Measurements from ENCODE around the gene FNDC3B.
"Not testable (repeated sequence)": the region's sequence is repeated elsewhere in the genome, so short reads cannot be mapped to it uniquely, and the experiment has no call there.

FNDC3B gene

DNA sequence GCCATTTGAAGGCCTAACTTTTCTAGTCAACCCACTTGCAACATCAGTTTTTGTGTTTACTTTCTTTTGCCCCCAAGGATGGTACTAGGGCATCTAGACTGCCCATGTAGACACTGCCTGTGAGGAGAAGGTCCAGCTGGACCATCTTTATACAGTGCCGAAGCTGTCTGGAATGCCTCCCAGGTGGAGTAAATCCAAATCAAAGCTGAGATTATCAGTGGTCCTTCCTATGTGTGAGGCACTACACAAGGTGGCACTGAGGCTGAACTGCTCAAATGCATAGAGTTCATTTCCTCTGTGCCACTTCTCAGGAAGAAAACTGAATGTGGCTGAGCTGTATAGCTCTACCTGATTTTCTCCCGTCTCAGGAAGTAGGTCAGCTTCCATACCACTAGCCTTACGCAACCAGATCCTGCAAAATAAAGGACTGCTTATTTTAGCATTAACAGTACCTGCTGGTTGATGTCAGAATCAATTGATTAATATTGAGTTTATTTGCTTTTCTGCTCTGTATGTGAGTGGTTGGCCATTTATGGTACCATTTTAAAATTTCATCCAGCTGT, 302.8 kb downstream of the FNDC3B start:
- no peak for DNase-seq (ENCODE audit: low spot score)

DNA sequence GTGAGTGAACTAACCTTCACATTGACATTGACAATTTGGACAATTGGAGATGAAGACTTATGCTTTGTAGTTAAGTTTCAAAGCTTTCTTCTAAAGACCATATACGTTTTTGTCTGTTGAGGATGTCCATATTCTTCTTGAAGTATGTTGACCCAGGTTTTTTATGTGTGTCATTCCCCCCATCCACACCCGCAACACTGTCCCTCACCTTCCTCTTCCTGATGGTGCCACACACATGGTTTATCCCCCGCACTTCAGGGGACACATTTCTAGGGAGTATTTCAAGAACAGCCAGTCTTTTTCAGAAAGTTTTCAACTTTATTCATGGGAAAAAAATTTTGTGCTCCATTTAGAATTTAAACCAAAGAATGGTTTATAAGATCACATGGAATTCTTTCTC, 303.7 kb downstream of the FNDC3B start:
- DNase-seq (ENCODE audit: low spot score) = no peak

DNA sequence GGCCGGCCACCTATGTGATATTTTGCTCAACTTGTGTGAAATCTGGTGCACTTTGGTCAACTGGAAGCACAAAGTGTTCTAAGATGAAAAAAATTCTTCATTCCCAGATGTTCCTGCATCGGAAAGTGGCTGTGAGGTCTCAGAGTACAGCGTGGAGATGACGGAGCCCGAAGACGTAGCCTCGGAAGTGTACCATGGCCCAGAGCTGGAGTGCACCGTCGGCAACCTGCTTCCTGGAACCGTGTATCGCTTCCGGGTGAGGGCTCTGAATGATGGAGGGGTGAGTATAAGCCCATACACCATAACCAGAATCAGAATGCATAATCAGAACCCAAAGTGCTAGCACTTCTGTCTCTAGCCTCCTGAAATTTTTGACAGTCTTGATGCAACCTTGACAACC, 304.6 kb downstream of the FNDC3B start:
- DNase-seq (ENCODE audit: low spot score) = no peak

DNA sequence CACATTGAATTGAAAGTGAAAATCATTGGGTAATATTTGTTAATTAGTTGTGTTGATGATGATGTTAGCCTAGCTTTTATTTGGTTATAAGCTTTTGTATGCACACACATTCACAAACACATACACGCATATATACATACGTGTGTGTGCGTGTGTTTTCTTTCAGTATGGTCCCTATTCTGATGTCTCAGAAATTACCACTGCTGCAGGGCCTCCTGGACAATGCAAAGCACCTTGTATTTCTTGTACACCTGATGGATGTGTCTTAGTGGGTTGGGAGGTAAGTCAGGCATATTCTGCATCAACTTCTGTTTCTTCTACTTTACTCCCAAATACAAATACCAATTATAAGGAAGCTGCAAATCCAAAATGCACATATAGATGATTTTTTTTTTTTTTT, 306.8 kb downstream of the FNDC3B start:
- no peak for DNase-seq (ENCODE audit: low spot score)

DNA sequence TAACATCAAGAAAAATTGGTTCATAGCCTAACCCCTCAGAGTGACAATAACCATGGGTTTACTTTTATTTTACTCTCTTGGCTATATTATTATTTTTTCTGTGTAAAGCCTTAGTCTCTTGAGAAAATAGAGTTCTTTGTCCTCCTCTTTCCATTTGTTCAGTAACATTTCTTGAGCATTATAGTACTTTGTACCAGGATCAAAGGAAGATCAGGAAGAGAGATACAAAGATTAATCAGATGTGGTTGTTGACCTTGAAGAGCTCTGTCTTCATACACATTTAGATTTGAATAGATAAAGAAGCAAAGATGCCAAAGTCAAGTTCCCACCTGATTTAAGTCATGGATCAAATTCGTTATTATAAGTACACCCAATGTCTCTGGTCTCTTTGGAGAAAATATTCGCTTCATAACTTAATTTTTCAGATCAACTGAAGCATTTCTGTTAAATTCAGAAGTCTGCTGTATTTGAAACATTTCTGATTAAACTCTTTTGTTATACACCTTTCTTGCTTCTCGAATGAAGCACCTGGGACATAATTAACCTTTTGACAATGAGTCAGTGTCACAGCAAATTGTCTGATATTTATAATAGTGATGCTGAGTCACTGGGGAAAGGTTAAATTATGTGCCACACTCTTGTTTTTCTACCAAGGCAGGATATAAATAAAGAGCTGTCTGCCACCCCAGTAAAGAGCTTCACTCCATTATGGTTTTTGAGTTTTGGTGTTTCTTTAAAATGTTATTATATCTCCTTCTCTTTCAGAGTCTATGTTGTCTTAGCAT, 308.7 kb downstream of the FNDC3B start:
- DNase-seq (ENCODE audit: low spot score) = no peak

DNA sequence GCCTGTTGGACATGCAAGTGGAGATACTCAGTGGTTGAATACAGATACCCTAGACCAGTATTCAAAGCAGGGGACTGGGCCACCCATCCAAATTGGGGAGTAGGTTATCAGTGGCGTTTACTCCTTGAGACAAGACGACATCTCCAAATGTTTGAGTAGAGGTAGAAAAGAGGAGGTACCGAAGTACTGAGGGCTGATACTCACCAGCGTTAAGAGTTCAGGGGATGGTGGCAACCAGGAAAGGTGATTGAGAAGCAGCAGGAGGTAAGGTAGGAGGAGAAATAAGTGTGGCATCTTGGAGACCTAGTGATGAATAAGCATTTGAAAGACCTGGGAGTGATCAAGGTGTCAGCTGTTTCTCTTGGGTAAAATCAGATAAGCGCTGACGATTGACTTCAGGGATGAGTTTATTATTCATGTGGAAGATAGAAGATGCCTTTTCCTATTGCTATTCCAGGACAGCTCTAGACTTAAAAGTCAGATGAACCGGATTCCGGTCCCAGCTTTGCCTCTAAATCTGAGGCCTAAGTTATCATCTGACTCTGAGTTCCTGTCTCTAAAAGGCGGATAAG, 312.6 kb downstream of the FNDC3B start:
- no peak for DNase-seq (ENCODE audit: low spot score)

DNA sequence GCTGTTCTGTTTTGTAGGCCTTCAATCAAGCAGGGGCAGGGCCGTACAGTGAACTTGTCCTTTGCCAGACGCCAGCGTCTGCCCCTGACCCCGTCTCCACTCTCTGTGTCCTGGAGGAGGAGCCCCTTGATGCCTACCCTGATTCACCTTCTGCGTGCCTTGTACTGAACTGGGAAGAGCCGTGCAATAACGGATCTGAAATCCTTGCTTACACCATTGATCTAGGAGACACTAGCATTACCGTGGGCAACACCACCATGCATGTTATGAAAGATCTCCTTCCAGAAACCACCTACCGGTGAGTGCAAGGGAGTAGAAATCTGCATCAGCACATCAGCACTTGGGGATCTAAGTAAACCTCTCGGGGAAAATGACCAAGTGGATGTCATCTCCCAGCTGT, 313.4 kb downstream of the FNDC3B start:
- no peak for DNase-seq (ENCODE audit: low spot score)

DNA sequence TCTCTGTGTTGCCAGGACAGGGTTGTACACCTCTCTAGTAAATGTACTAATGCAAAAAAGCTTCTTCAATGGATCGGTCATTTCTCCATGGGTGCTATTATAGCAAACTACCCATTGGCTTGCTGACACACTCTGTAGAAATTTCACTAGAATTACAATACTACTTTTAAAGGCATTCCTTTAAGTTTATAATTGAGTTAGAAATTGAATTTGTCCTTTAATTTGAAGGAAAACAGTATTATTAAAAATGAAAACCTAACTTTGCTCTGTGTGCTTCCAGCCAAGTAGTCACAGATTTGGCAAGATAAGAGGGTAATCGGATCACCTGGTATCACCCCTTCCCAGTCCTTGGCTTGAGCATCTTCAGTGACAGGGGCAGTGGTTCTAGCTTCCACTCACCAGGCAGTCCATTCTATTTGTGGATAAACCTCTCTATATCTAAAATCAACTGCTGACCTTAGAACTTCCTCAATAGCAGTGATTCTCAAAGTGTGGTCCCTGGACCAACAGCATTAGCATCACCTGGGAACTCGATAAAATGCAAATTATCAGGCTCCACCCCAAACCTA, 315.6 kb downstream of the FNDC3B start:
- no peak for DNase-seq (ENCODE audit: low spot score)

DNA sequence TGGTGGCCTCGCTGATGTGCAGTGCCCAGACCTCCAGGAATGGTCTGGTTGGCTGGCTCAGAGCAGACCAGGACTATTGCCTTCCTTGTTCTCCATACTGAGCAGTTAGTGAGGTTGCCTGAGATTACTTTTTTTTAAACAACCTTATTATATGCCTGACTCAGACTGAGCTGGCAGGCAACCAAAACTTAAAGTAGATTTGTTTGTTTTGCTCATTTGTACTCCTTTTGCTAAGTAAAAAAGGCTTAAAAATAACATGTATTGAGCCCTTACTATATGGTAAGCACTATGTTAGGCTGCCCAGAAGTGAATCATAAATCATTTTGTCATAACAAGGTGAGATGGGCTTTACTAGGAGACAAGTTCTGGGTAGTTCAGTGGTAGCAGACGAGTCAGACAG, 316.5 kb downstream of the FNDC3B start:
- DNase-seq (ENCODE audit: low spot score) = no peak

DNA sequence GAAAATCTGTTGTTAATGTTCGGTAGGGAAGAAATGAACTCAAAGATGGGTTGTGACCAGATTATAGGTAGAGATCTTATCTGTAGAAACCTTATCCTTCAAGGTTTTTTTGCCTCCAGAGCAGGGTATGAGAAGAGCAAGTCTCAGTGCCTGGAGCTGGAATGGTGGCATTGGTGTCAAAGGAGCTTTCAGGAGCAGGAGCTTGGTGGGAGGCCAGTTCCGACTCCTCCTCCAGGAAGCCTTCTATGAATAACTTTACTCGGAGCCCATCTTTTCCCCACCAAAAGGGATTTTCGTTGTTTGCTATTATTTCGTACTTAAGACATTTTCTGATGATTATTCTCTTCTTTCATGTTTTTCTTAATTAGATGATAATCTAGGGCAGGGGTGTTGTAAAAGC, 317.0 kb downstream of the FNDC3B start:
- no peak for DNase-seq (ENCODE audit: low spot score)

DNA sequence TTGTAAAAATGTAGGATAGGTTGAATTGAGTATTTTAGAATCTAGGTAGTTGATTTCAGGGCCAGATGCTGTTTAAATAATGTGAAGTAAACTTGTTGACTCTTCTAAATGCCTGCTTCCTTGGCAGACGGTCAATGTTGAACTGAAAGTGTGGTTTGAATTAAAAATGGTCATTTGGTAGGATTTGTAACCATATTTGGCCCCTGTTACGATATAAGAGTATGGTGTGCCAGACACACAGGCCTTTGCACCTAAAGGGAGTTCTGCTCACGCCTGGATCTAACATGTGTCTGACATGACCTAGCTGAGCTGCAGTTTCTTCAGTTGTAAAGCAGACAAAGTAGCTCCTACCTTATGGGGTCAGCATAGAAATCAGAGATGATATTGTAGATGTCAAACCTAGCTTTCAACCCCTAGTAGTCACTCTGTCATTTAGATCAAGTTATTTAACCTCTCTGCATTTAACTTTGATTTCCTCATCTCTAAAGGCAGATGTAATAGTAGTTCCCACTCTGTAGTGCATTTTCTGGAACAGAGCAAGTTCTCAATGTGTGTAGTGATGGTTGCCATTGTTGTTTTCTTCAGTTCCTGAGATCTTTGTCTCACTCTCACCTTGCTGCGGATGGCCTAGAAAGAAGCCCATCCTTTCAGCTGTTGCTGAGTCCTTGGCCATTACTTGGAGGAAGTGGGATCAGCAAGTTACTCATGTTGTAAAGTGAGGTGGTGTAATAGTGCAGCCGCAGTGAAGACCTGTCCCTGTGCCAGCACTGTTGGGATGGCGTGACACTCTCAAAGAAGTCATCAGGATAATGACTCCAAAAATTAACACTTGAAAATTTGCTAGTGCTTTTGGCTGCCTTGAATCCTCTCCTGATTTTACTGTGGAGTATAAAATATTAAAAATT, 318.7 kb downstream of the FNDC3B start:
- DNase-seq (ENCODE audit: low spot score) = no peak

DNA sequence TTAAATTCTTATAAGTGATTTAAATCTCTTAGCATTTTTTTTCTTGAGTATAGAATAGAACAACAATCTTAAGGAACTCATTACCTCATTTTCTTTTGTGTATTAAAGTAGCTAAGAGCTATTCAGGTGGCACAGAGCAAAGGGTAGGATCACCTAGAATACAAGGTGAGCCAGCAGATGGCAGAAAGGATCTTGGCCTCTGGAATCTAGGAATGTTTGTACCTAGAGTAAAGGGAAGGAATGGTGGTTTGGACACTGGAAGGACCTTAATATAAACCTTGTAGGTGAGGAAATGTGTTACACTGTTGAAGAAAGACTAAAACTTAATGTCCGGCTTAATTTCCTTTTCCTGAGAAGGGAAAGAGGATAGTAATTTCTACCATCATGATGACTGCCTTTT, 319.9 kb downstream of the FNDC3B start:
- DNase-seq (ENCODE audit: low spot score) = no peak

DNA sequence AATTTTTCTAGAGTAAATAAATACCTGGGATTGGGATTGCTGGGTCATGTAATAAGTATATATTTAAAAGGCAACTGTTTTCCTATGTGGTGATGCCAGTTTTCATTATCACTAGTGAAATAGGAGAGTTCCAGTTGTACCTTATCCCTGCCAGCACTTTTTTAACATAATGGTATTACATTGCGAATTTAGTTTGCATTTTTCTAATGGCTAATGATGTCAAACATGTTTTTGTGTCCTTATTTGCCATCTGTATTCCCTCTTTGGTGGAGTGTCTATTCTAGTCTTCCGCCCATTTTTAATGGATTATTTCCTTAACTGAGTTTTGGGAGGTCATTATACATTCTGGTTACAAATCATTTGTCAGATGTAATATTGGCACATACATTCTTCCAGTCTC, 320.6 kb downstream of the FNDC3B start:
- no peak for DNase-seq (ENCODE audit: low spot score)

DNA sequence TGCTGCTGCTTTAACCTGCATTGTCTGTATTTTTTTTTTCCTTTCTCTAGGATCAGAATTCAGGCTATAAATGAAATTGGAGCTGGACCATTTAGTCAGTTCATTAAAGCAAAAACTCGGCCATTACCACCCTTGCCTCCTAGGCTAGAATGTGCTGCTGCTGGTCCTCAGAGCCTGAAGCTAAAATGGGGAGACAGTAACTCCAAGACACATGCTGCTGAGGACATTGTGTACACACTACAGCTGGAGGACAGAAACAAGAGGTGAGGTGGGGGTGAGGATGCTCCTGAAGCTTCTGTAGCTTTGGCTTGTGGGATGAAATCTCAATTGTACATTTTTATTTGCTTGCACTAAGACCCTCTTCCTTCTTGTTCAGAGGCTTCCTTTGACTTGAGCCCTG, 323.2 kb downstream of the FNDC3B start:
- no peak for DNase-seq (ENCODE audit: low spot score)

DNA sequence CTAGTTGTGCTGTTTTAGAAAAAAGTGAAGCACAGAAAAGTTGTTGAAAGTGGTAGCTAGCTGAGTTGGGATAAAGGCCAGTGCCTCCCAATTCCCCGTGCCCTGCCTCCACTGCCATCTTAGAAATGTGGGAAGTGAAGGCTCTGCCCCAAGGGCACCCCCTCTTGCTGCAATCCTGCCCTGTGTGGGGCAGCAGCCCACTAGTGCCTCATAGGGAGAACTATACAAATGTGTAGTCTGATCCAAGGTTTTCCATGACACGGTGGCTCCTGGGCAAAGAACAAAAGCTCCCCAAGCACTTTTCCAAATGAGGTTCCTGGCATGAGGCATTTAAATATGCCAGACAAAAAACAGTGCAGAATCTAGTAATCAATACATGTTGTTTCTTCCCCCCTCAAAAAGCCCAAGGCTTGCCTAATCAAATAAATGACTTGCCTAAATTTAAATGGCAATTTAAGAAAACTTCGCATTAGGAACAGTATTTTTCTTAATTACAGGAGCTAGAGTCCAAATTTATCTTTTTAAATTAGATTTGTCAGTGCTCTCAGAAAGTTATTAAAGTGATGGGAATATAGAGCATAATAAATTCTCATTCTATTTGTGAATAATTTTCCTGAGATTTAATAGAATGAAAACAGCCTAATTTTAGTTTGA, 325.1 kb downstream of the FNDC3B start:
- no peak for DNase-seq (ENCODE audit: low spot score)

DNA sequence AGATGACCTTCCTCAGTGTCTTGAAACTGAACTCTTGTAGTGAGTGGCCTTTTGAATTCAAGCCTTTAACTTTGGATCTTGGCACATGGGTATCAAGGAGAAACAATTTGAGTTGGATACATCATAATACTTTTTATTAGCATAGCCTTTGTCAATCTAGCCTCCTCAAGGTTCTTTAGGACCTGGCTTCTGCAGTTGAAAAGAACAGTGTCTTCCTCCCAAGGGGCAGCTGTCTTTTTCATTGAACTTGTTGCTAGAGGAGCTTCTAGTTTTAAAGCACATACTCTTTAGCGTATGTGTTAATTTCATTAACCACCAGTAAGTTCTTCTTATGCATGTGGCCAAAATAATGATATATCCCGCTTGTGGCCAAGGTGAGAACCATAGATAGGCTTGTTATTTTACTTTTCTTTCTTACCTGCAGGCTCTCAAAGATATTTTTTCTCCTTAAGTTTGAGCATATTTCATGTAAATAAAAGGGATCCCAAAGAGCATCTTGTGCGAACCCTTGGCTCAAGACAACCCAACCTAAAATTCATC, 325.7 kb downstream of the FNDC3B start:
- DNase-seq (ENCODE audit: low spot score) = no peak

DNA sequence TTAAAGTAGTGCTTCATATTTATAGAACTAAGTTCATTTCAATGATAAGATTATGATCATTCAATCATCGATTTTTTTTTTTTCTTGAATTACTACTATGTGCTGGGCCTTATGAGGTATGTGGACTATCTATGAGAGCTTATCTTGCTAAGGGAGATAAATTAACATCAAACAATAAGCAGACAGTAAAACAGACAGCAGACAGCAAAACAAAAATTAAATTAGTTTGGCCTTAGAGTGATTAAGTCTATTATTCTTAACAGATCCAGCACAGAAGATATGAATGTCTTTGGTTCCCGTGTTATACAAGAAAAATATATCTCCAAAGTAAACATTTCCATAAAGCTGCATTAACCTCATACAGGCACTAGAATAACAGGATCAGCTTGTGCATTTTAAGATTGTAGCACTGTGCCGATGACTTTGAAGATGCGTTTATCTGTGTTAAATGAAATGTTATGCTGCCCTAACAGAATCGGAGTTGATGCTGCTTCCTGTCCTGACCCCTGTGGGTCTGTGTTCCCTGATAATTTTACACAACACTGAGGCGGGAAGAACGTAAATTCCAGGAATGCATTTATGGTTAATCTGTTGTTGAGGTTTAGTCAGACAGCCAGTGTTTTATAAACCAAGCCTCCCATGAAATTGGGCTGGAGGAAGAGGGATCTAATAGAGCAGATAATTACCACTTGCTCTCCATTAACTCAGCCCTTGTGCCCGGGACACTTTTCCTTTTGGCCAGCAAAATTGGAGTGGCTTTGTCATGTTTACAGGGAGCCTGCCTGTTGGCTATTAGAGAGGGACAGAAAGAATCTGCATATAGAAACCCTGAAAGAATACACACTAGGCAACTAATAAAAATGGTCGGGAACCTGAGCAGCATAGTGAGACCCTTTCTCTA, 328.1 kb downstream of the FNDC3B start:
- no peak for DNase-seq (ENCODE audit: low spot score)

DNA sequence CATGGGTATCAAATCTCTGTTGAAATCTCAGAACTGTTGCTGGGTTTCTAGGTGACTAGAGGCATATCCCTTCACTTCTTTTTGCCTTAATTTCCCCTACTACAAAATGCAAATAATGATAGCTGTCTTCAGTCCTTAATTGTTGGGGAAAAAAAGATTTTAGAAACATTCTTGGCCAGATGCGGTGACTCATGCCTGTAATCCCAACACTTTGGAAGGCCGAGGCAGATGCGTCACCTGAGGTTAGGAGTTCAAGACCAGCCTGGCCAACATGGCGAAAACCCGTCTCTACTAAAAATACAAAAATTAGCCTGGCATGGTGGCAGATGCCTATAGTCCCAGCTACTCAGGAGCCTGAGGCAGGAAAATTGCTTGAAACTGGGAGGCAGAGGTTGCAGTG, 329.2 kb downstream of the FNDC3B start:
- not testable (repeated sequence) for DNase-seq (ENCODE audit: low spot score)

DNA sequence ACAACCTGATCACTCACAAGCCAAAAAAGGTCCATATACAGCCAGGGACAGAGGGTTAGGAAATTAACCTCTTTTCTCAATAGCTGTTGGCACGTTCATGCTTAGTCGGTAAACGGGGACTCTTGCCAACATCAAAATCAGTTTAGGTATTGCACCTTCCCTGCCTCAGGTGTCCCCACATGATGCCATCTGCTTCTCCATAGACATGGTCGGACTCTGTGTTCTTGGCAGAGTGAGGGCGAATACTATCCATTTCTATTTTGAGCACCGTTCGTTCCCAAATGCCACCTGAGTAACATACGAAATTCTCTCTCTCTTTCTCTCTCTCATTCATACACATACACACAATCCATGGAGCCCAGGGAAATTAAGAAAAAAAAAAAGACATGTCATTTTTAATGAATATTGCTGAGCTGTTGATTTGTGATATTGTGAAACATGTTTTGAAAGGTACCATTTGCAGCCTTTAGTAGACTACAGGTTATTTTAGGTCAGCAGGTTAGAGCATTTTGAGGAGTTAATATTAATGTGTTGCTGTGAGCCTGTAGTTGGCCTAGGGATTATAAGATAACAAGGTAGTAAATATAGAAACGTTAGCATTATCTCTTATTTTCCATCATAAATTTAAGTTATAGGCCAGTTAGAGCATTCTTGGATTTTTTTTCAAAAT, 330.3 kb downstream of the FNDC3B start:
- DNase-seq (ENCODE audit: low spot score) = no peak

DNA sequence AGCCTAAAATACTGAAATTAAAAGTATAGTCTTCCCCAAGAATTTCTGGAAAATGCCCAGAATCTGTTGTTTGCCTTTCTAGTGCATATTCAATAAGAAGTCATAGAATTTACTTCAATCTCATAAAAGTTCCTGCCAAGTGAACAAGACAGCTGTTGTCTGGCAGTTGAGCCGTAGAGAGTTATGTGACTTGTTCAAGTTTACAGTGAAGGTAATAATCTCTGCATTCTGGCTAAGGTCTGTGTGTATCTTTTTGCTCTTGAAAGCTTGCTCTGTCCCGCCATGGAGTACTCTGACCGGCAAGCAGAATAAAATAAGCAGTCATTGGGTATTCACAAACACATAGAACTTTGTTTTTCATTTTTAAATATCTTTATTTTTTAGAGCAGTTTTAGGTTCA, 331.0 kb downstream of the FNDC3B start:
- no peak for DNase-seq (ENCODE audit: low spot score)

Measured in hematopoietic multipotent progenitor cell treated with erythropoietin and hydrocortisone succinate and interleukin-3 and kit ligand, for 17 days (in vitro differentiated cells).